HG03378 (cell line): ENCODE measurements around the gene THOC3.
"Not testable (repeated sequence)": the region's sequence is repeated elsewhere in the genome, so short reads cannot be mapped to it uniquely, and the experiment has no call there.

Experiments used
- ATAC-seq: cut with Tn5 transposase; IDR thresholded peaks from one replicate; pipeline ENCODE4 v1.9.1; 2021; ENCODE audit warnings: mild to moderate bottlenecking, moderate library complexity; ENCODE audit not compliant: unreplicated experiment

THOC3 gene, protein sequence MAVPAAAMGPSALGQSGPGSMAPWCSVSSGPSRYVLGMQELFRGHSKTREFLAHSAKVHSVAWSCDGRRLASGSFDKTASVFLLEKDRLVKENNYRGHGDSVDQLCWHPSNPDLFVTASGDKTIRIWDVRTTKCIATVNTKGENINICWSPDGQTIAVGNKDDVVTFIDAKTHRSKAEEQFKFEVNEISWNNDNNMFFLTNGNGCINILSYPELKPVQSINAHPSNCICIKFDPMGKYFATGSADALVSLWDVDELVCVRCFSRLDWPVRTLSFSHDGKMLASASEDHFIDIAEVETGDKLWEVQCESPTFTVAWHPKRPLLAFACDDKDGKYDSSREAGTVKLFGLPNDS

GRCh38 chr5:175967471-175968372 is at the start of gene THOC3:
THOC3 (minus strand) TSS chr5:175968315; CDS start chr5:175968208, 107 bp downstream.
- peak; percentile 97 for ATAC-seq

- not testable (repeated sequence) for ATAC-seq
These were observed 49.2 kb upstream of the THOC3 start for GRCh38 chr5:176017324-176017723.

DNA sequence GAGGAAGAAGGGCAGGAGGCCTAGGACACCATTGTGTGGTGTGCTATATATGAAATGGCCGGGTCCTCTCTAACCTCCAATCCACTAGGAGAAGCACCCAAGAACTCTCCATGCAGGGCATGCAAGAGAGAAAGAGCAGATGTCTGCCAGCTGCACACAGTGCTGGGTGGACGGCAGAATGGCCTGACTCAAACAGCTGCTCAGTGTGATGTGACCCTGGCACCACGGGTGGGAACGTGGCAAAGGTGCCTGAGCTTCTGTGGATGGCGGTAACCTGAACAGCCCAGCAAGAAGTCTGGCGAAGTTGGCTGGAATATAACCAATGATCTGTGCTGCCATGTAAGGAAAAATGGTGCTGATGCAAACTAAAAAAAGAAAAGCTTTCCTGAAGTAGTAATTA is 46.2 kb upstream of the THOC3 start:
- not testable (repeated sequence) for ATAC-seq

- not testable (repeated sequence) for ATAC-seq
These were observed 43.0 kb upstream of the THOC3 start for GRCh38 chr5:176011088-176011487.

- ATAC-seq: not testable (repeated sequence)
These were observed 42.1 kb upstream of the THOC3 start for GRCh38 chr5:176010202-176010601.

GRCh38 chr5:176007220-176007619 is 39.1 kb upstream of the THOC3 start:
- ATAC-seq: not testable (repeated sequence)

DNA sequence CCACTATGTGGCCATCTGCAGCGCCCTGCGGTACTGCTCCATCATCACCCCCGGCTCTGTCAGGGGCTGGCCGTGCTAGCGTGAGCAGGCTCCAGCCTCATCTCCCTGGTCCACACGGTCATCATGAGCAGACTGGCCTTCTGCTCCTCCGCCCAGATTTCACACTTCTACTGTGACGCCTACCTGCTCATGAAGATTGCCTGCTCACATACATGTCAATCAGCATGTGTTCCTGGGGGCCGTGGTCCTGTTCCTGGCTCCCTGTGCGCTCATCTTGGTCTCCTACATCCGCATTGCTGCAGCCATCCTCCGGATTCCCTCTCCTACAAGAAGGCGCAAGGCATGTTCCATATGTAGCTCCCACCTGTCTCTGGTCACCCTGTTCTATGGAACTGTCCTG is 38.7 kb upstream of the THOC3 start:
- not testable (repeated sequence) for ATAC-seq

GRCh38 chr5:175997979-175998378 is 29.9 kb upstream of the THOC3 start:
- ATAC-seq: not testable (repeated sequence)

DNA sequence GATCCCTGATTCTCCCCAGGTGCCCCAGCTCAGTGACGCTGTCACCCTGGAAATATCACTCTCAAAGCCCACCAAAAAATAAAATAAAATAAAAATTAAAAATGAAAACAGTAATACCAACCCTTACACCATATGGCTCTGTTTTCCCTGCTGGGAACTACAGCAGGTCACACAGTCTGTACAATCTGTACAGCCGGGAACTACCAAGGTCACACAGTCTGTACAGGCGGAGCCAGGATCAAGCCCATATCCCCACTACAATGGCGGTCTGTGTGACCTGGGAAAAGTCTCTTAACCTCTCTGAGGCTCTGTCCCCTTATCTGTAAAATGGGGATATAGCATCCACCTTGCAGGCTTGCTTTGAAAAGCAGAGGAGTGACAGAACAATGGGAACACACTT is 29.4 kb upstream of the THOC3 start:
- not testable (repeated sequence) for ATAC-seq

GRCh38 chr5:175996791-175997190 is 28.7 kb upstream of the THOC3 start:
- not testable (repeated sequence) for ATAC-seq

DNA sequence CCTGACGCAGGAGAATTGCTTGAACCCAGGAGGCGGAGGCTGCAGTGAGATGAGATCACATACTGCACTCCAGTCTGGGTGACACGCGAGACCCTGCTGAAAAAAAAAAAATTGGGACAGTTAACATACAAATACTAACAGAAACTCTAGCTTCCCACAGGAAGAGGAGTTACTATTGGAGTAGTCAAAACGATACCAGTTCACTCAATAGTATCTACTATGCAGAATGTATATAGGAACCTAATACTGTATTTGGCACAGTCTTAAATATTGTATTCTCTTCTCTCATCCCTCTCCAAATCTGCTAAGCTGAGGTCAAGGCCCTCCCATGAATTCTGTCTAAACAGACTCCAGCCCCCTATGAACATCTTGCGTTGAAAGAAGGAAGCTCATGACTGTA is 27.4 kb upstream of the THOC3 start:
- not testable (repeated sequence) for ATAC-seq

DNA sequence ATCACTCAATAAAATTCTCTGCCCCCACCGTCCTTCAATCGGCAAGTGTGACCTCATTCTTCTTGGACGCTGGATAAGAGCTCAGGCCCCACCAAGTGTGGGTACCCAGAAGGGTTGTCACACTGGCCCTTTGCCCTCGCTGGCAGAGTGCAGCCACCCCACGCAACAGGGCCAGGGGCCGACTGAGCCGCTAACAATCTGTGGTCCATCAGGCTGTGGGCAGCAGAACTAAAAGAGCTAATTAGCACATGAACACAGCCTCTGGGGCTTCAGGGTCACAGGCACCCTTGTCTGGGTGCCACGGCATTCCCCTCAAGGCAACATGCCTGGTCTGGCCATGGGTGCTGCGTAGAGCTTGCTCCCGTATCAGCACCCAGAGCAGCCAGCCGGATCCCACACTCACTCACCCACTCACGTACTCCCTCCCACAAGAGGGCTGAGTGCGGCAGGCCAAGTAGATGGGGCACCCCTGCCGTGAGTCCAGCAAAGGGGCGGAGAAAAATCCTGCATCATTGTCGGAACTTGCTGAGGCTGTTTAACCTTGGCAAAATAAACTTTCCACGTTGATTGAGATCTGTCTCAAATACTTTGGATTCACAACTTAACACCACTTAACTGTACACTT is 11.4 kb upstream of the THOC3 start:
- ATAC-seq: not testable (repeated sequence)

DNA sequence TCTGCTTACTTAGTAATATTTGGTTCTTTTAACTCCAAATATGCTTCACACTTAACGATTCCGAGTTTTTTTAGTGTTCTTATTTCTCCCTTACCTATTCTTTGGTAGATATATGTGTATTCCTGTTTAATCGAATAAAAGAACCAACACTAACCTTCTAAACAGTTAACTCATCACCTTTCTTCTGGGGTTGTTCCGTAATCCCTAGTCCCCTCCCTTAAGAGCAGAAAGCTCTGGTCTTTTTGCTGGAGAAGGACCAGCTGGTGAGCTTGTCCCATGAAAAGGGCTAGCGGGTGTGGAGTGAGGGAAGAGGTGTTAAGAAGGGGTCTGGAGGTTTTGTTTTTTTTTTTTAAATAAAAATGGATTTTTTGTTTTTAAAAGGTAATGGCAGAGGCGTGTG is 266 bp upstream of the THOC3 start:
- ATAC-seq: peak; percentile 25

- ATAC-seq: not testable (repeated sequence)
These were observed 5.8 kb downstream of the THOC3 start for GRCh38 chr5:175962329-175962728.

GRCh38 chr5:175960228-175960627 is 7.9 kb downstream of the THOC3 start:
- ATAC-seq: not testable (repeated sequence)

GRCh38 chr5:175958515-175958914 is 9.6 kb downstream of the THOC3 start:
- ATAC-seq: not testable (repeated sequence)

- ATAC-seq: not testable (repeated sequence)
These were observed 14.0 kb downstream of the THOC3 start for GRCh38 chr5:175954107-175954506.

- ATAC-seq: not testable (repeated sequence)
These were observed 15.3 kb downstream of the THOC3 start for GRCh38 chr5:175952810-175953209.

GRCh38 chr5:175951339-175951969 is 16.7 kb downstream of the THOC3 start:
- ATAC-seq: not testable (repeated sequence)

DNA sequence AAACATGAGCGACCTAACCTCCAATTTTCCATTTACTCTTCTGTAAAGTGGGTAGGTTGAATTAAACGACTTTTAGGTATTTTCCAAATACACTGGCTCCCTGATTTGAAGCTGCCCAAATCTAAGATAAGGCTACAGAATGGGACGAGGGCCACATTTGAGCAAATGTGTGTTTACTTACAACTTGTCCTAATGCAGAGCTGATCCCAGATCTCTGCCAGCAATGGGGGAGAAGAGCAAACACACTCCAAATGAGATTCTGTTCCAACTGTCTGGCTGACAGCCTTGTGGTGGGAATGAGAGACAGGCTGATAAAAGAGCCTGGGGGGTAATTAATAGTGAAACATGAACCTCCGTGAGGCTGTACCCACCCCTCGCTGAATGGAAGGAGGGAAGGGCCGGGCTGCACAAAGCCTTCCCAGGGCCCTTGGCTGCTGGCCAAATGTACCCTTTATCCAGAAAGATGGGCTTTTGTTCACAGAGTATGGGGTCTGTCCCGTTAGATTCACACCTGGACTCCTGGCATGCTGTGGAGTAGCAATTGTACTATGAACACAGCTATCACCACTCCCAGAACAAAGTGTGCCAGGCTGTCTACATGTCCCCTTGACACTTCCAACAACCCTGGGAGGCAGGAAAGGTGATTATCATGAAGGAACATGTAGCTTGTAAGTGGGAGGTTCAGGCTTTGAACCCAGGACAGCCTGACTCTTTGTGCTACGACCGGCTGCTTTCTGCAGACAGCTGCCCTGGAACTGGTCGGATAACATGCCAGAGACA is 19.6 kb downstream of the THOC3 start:
- ATAC-seq: not testable (repeated sequence)
